ENCODE measurements around the gene HMGN3. TPM values are rescaled to one million over a fixed set of nuclear protein-coding genes. Genes with fewer than 3 reads are reported as not detected.

The HMGN3 gene
- total RNA-seq, 1 donor = 42.3 TPM

- TF ChIP-seq CTCF (IDR thresholded peaks at IDR 0.05; ENCODE audit: insufficient read depth, low read length) = no peak
These were observed 76.4 kb downstream of the HMGN3 start for GRCh38 chr6:79157961-79158644.

GRCh38 chr6:79152269-79152737, 82.2 kb downstream of the HMGN3 start:
- H3K4me3 ChIP-seq (ENCODE audit: low read depth, low read length) = no peak overlapping the region
- TF ChIP-seq CTCF (IDR thresholded peaks at IDR 0.05; ENCODE audit: insufficient read depth, low read length) = no peak
- no peak for DNase-seq (ENCODE audit: low read depth)

More at GRCh38 chr6:79157961-79158644, 76.4 kb downstream of the HMGN3 start:
- no peak overlapping the region for H3K4me3 ChIP-seq (ENCODE audit: low read depth, low read length)
- no peak for DNase-seq (ENCODE audit: low read depth)

Other genes with a start within 250 kb of the HMGN3 start
- gene PHIP, start 156.4 kb downstream of the HMGN3 start, total RNA-seq (ENCODE audit: low replicate concordance) = 30.1 and 34.3 TPM in 2 replicates

All from fibroblast of the aortic adventitia (primary cell).